ENCODE data around the gene BSN.

The BSN gene

DNA sequence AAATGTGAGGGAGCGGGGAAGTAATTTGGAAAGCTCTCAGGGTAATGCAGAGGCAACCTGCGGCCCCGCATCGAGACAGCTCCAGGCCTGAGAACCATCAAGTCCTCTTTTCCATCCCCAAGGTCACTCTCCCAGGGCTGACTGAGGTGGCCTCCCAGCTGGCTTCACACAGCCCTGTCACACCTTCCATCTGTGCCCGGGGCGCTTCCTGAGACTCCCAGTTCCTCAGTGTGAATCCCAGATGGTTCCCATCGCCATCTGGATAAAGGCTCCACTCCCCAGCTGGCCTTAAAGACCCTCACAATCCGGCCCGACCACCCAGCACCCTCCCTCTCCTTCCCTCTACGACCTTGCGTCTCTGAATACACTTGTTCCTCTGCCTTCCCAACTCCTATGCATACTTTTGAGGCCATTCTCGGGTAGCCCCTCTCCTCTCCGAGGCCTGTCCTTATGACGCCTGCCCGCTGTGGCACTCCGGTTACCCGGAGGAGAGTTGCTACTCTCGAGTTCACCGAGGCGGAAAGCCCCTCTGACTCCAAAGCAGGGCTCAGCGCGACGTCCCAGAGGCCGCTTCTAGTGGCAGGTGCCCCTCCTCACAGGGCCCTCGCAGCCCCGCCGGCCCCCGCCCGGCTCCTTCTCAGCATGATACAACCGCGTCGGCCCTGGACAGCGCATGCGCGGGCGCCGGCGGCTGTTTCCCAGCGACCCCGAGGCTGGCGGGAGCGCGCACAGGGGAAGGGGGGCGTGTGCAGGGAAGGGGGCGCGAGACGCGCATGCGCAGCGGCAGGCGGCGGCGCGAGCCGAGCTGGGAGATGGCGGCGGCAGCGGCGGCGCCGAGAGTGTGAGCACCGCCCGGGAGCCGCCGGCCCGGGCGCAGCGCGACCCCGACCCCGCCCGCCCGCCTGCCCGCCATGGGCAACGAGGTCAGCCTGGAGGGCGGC lies at the start of gene BSN (continued):
- TF ChIP-seq ZNF26 (tag by site-specific recombination; IDR thresholded peaks at IDR 0.05) = no peak
- no peak for TF ChIP-seq ZNF146 (tag by site-specific recombination; IDR thresholded peaks at IDR 0.05)
- TF ChIP-seq KLF10 (tag by site-specific recombination; IDR thresholded peaks at IDR 0.05) = 0 out of 2 replicates have a peak, but pooled peaks have one; percentile 26
- peak; percentile 43; the same call in 1 of the 2 replicates for TF ChIP-seq ZNF341 (tag by site-specific recombination; IDR thresholded peaks at IDR 0.05; ENCODE audit: low read depth)
- TF ChIP-seq, protein P1, sequence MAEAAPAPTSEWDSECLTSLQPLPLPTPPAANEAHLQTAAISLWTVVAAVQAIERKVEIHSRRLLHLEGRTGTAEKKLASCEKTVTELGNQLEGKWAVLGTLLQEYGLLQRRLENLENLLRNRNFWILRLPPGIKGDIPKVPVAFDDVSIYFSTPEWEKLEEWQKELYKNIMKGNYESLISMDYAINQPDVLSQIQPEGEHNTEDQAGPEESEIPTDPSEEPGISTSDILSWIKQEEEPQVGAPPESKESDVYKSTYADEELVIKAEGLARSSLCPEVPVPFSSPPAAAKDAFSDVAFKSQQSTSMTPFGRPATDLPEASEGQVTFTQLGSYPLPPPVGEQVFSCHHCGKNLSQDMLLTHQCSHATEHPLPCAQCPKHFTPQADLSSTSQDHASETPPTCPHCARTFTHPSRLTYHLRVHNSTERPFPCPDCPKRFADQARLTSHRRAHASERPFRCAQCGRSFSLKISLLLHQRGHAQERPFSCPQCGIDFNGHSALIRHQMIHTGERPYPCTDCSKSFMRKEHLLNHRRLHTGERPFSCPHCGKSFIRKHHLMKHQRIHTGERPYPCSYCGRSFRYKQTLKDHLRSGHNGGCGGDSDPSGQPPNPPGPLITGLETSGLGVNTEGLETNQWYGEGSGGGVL (tag by site-specific recombination; IDR thresholded peaks at IDR 0.05) = no peak
- TF ChIP-seq, protein P2, sequence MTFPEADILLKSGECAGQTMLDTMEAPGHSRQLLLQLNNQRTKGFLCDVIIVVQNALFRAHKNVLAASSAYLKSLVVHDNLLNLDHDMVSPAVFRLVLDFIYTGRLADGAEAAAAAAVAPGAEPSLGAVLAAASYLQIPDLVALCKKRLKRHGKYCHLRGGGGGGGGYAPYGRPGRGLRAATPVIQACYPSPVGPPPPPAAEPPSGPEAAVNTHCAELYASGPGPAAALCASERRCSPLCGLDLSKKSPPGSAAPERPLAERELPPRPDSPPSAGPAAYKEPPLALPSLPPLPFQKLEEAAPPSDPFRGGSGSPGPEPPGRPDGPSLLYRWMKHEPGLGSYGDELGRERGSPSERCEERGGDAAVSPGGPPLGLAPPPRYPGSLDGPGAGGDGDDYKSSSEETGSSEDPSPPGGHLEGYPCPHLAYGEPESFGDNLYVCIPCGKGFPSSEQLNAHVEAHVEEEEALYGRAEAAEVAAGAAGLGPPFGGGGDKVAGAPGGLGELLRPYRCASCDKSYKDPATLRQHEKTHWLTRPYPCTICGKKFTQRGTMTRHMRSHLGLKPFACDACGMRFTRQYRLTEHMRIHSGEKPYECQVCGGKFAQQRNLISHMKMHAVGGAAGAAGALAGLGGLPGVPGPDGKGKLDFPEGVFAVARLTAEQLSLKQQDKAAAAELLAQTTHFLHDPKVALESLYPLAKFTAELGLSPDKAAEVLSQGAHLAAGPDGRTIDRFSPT (tag by site-specific recombination; IDR thresholded peaks at IDR 0.05) = no peak
- TF ChIP-seq, protein P3, sequence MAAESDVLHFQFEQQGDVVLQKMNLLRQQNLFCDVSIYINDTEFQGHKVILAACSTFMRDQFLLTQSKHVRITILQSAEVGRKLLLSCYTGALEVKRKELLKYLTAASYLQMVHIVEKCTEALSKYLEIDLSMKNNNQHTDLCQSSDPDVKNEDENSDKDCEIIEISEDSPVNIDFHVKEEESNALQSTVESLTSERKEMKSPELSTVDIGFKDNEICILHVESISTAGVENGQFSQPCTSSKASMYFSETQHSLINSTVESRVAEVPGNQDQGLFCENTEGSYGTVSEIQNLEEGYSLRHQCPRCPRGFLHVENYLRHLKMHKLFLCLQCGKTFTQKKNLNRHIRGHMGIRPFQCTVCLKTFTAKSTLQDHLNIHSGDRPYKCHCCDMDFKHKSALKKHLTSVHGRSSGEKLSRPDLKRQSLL (tag by site-specific recombination; IDR thresholded peaks at IDR 0.05) = no peak
- no peak for TF ChIP-seq ZNF571 (tag by site-specific recombination; IDR thresholded peaks at IDR 0.05)
- peak; percentile 8; the same call in 1 of the 2 replicates for TF ChIP-seq ZNF629 (tag by site-specific recombination; IDR thresholded peaks at IDR 0.05)
- no peak for TF ChIP-seq ZNF2 (tag by site-specific recombination; IDR thresholded peaks at IDR 0.05)
- TF ChIP-seq ZNF658 (tag by site-specific recombination; IDR thresholded peaks at IDR 0.05) = no peak
- no peak for TF ChIP-seq ZNF350 (tag by site-specific recombination; IDR thresholded peaks at IDR 0.05)
- no peak for TF ChIP-seq MZF1 (tag by site-specific recombination; IDR thresholded peaks at IDR 0.05; ENCODE audit: borderline replicate concordance)
- no peak for TF ChIP-seq ZNF121 (tag by site-specific recombination; IDR thresholded peaks at IDR 0.05)
- no peak for TF ChIP-seq ZNF768 (tag by site-specific recombination; IDR thresholded peaks at IDR 0.05)
- no peak for TF ChIP-seq ZNF214 (tag by site-specific recombination; IDR thresholded peaks at IDR 0.05; ENCODE audit: borderline replicate concordance)
- TF ChIP-seq PATZ1 (tag by site-specific recombination; IDR thresholded peaks at IDR 0.05) = peak; percentile 92
- no peak for TF ChIP-seq ZNF148 (tag by site-specific recombination; IDR thresholded peaks at IDR 0.05; ENCODE audit: borderline replicate concordance)
- TF ChIP-seq ZFP3 (tag by site-specific recombination; IDR thresholded peaks at IDR 0.05; ENCODE audit: low read depth) = peak; percentile 99
- TF ChIP-seq WT1 (tag by site-specific recombination; IDR thresholded peaks at IDR 0.05) = no peak
- TF ChIP-seq ZNF140 (tag by site-specific recombination; IDR thresholded peaks at IDR 0.05) = no peak
- TF ChIP-seq ZNF837 (tag by site-specific recombination; IDR thresholded peaks at IDR 0.05) = no peak
- TF ChIP-seq ZNF544 (tag by site-specific recombination; IDR thresholded peaks at IDR 0.05) = no peak
- TF ChIP-seq ZNF404 (tag by site-specific recombination; IDR thresholded peaks at IDR 0.05) = no peak
- no peak for TF ChIP-seq HOXD13 (CRISPR knock-in tag; IDR thresholded peaks at IDR 0.05; ENCODE audit: borderline replicate concordance)
- TF ChIP-seq ZNF112 (tag by site-specific recombination; IDR thresholded peaks at IDR 0.05) = no peak
- TF ChIP-seq, protein P4, sequence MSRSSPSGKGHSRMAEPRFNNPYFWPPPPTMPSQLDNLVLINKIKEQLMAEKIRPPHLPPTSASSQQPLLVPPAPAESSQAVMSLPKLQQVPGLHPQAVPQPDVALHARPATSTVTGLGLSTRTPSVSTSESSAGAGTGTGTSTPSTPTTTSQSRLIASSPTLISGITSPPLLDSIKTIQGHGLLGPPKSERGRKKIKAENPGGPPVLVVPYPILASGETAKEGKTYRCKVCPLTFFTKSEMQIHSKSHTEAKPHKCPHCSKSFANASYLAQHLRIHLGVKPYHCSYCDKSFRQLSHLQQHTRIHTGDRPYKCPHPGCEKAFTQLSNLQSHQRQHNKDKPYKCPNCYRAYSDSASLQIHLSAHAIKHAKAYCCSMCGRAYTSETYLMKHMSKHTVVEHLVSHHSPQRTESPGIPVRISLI (tag by site-specific recombination; IDR thresholded peaks at IDR 0.05) = no peak
